ENCODE measurements around the gene CIITA.

The CIITA gene

DNA sequence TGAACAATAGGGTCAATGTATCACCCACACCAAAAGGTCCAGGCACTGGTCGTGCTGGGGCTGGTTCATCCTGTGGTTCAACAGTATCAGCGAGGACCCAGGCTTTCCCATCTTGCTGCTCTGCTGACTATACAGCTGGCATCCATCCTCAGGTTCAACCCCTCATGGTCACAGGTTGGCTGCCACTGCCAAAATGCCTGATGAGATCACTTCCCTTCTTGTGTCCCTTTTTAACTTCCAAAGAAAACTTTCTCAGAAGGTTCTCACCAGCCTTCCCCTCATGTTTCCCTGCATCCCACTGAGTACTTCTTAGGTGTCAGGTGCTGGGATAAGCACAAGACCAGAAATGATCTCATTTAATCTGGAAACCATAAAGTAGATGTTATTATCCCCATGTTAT, 93.1 kb downstream of the CIITA start:
- H3K27ac ChIP-seq: no peak overlapping the region
- TF ChIP-seq, protein P1, sequence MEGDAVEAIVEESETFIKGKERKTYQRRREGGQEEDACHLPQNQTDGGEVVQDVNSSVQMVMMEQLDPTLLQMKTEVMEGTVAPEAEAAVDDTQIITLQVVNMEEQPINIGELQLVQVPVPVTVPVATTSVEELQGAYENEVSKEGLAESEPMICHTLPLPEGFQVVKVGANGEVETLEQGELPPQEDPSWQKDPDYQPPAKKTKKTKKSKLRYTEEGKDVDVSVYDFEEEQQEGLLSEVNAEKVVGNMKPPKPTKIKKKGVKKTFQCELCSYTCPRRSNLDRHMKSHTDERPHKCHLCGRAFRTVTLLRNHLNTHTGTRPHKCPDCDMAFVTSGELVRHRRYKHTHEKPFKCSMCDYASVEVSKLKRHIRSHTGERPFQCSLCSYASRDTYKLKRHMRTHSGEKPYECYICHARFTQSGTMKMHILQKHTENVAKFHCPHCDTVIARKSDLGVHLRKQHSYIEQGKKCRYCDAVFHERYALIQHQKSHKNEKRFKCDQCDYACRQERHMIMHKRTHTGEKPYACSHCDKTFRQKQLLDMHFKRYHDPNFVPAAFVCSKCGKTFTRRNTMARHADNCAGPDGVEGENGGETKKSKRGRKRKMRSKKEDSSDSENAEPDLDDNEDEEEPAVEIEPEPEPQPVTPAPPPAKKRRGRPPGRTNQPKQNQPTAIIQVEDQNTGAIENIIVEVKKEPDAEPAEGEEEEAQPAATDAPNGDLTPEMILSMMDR (conservative IDR thresholded peaks at IDR 0.05): no peak

DNA sequence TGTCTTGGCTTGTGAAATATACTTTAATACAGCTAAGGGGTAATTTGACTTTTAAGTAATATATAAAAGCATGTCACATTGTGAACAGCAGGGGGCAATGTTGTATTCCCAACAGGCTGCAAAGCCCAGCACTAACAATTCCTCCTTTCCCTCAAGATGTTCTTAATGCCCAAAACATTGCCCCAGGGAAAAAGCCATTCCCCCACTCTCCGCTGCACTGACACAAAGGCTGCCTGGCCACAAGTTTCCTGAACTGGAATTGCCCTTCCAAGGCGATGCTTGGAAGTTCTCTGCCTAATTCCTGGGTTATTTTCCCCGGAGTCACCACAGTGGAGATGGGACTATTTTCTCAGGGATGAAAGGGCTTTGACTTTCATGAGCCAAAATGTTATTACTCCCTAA, 94.6 kb downstream of the CIITA start:
- TF ChIP-seq, protein P1 (conservative IDR thresholded peaks at IDR 0.05): peak; percentile 77
- no peak overlapping the region for H3K27ac ChIP-seq

DNA sequence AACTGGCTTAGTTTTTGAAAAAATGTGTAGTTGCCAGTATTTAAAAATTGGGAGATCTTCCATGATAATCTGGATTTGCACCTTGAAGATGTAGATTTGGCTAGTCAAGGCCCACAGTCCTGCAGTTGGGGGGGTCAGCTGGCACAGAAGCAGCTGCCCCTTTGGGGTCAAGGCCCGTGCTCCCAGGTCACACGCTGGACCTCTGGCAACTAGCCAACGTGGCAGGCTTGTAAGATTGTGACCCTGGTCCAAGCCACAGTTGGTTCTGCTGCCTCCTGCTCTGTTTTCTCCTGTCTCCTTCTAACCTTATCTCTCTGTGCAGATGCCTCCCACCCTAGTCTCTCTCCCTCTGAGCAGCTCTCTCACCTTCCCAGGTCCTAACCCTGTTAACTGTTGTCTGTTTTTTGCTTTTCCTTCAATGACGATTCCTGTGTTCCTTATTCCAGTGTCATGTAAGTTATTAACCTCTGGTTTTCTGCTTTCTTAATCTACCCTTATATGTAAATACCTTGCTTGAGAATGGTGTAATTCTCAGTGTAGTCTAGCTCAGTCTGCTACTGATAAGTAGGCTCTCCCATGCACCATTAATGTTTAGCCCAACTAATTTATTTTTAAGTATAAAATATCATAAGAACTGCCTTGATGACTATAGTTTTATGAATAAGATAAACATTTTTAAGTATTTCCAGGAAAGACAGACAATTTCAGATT, 95.3 kb downstream of the CIITA start:
- TF ChIP-seq, protein P1 (conservative IDR thresholded peaks at IDR 0.05): no peak
- H3K27ac ChIP-seq: no peak overlapping the region

DNA sequence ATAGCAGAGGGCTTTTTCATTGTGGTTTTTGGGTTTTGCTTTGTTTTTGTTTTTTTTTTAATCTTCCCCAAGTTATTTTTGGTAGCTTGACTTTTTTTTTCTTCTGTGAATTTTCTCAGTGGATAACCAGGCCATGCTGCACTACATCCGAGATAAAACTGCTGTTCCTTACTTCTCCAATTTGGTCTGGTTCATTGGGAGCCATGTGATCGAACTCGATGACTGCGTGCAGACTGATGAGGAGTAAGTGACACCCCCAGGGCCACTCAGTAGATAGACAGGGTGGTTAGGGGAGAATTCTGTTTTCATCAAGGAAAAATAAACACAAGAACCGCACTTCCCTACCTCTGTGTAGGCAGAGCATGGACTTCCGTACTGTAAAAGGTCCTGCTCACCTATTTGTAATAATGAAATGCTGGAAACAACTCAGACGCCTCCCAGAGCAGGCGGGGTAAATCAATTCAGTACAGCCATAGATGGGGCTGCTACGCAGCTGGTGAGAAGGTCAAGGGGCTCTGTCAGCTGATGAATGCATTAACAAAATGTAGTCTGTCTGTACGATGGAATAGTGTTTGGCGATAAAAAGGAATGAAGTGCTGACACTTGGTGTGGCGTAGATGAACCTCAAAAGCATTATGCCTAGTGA, 95.9 kb downstream of the CIITA start:
- TF ChIP-seq, protein P1 (conservative IDR thresholded peaks at IDR 0.05): no peak
- H3K27ac ChIP-seq: no peak overlapping the region

DNA sequence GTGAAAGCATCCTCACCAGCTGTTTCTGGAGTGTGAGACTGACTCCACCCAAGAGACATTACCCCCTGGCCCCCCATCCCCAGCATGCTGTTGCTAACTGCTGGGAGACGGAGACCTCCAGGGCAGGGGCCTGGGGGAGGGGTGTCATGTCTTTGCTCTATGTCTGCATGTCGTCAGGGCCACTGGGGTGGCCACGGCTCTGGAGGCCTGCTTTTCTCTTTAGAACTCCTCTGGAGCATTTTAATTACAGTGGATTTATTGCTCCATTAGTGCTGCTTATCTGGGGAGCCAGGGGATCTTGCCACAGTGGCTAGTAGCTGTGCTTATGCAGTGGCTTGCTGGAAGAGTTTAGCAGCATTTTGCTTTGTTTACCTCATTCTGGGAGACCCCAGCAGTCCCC, 99.6 kb downstream of the CIITA start:
- no peak overlapping the region for H3K27ac ChIP-seq
- TF ChIP-seq, protein P1 (conservative IDR thresholded peaks at IDR 0.05): no peak

DNA sequence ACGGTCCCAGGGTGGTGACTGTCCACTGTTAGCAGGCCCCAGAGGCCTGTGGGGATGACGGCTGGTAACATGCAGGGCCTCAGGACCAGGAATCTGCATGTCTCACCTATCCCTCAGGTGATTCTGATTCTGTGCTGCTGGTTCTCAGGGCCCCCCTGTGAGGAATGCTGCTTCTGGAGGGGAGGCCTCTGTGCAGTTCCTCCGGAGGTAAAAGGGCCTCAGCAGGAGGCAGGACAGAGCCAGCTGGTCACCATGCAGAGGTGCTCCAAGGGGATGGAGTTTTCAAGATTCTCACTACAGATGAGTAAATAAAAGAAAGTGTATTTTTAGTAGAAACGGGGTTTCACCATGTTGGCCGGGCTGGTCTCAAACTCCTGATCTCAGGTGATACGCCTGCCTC, 101.1 kb downstream of the CIITA start:
- H3K27ac ChIP-seq: no peak overlapping the region
- TF ChIP-seq, protein P1 (conservative IDR thresholded peaks at IDR 0.05): no peak

DNA sequence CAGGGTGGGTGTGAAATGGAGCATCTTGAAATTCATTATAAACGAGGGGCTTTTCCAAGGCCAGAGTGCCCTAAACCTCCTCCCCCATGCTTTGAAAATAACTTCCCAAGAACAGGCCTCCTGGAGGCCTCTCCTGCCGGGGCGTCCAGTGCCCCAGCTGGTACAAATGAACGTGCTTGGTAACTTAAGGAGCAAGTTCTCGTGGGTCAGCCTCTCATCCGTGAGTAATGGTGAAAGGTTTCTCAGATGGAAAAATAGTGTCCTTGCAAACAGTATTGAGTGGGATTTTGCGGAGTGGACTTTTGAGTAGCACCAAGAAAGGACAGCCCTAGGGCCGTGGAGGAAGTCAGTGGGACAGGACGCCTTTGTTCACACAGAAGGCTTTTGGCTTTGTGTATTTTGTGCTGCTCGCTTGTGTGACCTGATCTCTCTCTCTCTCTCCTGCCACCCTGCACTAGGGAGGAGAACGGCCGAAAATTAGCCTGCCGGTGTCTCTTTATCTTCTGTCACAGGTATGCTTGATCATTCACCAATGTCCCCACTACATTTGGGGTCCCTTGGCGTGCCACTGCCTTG, 102.0 kb downstream of the CIITA start:
- TF ChIP-seq, protein P1 (conservative IDR thresholded peaks at IDR 0.05): no peak
- peak overlapping the region; percentile 32; the same call in 1 of the 2 replicates for H3K27ac ChIP-seq

Measured in VCaP (cell line).